B cell (primary cell): ENCODE data around the gene FILIP1. TPM values are rescaled to one million over a fixed set of nuclear protein-coding genes. Genes with fewer than 3 reads are reported as not detected.

ENCODE experiments used
- ATAC-seq: fragments of 200-7000 bp; cut with Tn5 transposase; one replicate; pipeline ENCODE4 v1.10.0; 2021; ENCODE audit warnings: low read depth, mild to moderate bottlenecking, moderate number of reproducible peaks, moderate library complexity
- CTCF ChIA-PET: fragments of 350-600 bp; sonication (Branson Sonifier 250); formaldehyde crosslinking; loops from one replicate; lab custom pipeline; 2021; ENCODE audit warnings: antibody characterized with exemption, inconsistent platforms; lab: Charles Lee
- POLR2A ChIA-PET: fragments of 350-600 bp; sonication (Branson Sonifier 250); formaldehyde crosslinking; loops from one replicate; lab custom pipeline; 2021; ENCODE audit warnings: antibody characterized with exemption; lab: Charles Lee
- DNase-seq: peaks from one replicate; pipeline ENCODE4 v3.0.0; 2013
- H2AFZ ChIP-seq: 2 replicates; pipeline ENCODE4 v1.6.1; 2012; ENCODE audit warnings: mild to moderate bottlenecking, low read depth, low read length; ENCODE audit not compliant: insufficient read depth, poor library complexity, severe bottlenecking
- H3K27ac ChIP-seq, 2 donors: 1 replicate in 1 of 2; 2 replicates in 1 of 2; pipeline ENCODE4 v1.5.1; 2012 to 2013; ENCODE audit warnings: low read length in 2 of 2, mild to moderate bottlenecking in 2 of 2, moderate library complexity in 1 of 2
- H3K27me3 ChIP-seq, 4 experiments: fragments of 200-600 bp in 1 of 4; sonication (generic) in 1 of 4; replicated peaks in 1 of 4; 1 replicate in 2 of 4; 2 replicates in 2 of 4; pipeline versions ENCODE4 v1.6.1 to v1.7.0; 2013 to 2016; ENCODE audit warnings: low read length in 3 of 4, mild to moderate bottlenecking in 2 of 4, mixed read lengths in 1 of 4, moderate library complexity in 1 of 4; ENCODE audit not compliant: insufficient read depth in 4 of 4, control insufficient read depth in 3 of 4; ENCODE audit errors: control extremely low read depth in 1 of 4
- H3K36me3 ChIP-seq, 2 experiments: replicated peaks in 1 of 2; 1 replicate in 1 of 2; 2 replicates in 1 of 2; pipeline versions ENCODE4 v1.6.1 to v1.7.1; 2013; ENCODE audit warnings: low read length in 1 of 2; ENCODE audit not compliant: insufficient read depth in 2 of 2, control insufficient read depth in 1 of 2; ENCODE audit errors: control extremely low read depth in 1 of 2, extremely low read depth in 1 of 2
- H3K4me1 ChIP-seq, 2 donors: fragments of 200-600 bp in 1 of 2; sonication (generic) in 1 of 2; 1 replicate in 1 of 2; 2 replicates in 1 of 2; pipeline versions ENCODE4 v1.5.1 to v1.6.1; 2013 to 2017; ENCODE audit warnings: low read length in 2 of 2; ENCODE audit not compliant: control insufficient read depth in 2 of 2, insufficient read depth in 2 of 2
- H3K4me2 ChIP-seq: replicated peaks from 2 replicates; pipeline ENCODE3; 2012; ENCODE audit warnings: mild to moderate bottlenecking, low read depth, low read length; ENCODE audit not compliant: poor library complexity, severe bottlenecking
- H3K4me3 ChIP-seq, 5 experiments: fragments of 200-600 bp in 1 of 5; sonication (generic) in 1 of 5; 1 replicate in 3 of 5; 2 replicates in 2 of 5; pipeline versions ENCODE4 v1.5.1 to v1.7.0; 2011 to 2016; ENCODE audit warnings: low read length in 4 of 5, mild to moderate bottlenecking in 4 of 5, low read depth in 2 of 5, control low read depth in 1 of 5, moderate library complexity in 1 of 5; ENCODE audit not compliant: insufficient read depth in 1 of 5; ENCODE audit errors: control extremely low read depth in 1 of 5, extremely low read depth in 1 of 5
- H3K79me2 ChIP-seq: fragments of 200-600 bp; sonication (generic); one replicate; pipeline ENCODE4 v1.6.0; 2016; ENCODE audit warnings: low read length; ENCODE audit not compliant: control insufficient read depth, insufficient read depth
- H3K9ac ChIP-seq: fragments of 200-600 bp; sonication (generic); 2 replicates; pipeline ENCODE4 v1.6.1; 2017; ENCODE audit warnings: mild to moderate bottlenecking, low read length, moderate library complexity
- H3K9me3 ChIP-seq, 3 donors: one replicate each; pipeline versions ENCODE4 v1.6.1 to v1.7.1; 2013; ENCODE audit warnings: low read length in 2 of 3; ENCODE audit not compliant: control insufficient read depth in 2 of 3, insufficient read depth in 1 of 3; ENCODE audit errors: control extremely low read depth in 1 of 3
- H4K20me1 ChIP-seq: 2 replicates; pipeline ENCODE4 v1.6.0; 2012; ENCODE audit warnings: mild to moderate bottlenecking, low read length; ENCODE audit not compliant: insufficient read depth, control insufficient read depth, poor library complexity, severe bottlenecking
- H3K27ac Mint-ChIP-seq: one replicate; pipeline ENCODE4 v1.8.0; 2021; ENCODE audit warnings: mixed read lengths
- H3K27me3 Mint-ChIP-seq: one replicate; pipeline ENCODE4 v1.8.0; 2021; ENCODE audit warnings: mixed read lengths
- H3K4me1 Mint-ChIP-seq: one replicate; pipeline ENCODE4 v1.8.0; 2021; ENCODE audit warnings: mixed read lengths
- H3K4me3 Mint-ChIP-seq: one replicate; pipeline ENCODE4 v1.8.0; 2021; ENCODE audit warnings: mixed read lengths
- H3K9me3 Mint-ChIP-seq: one replicate; pipeline ENCODE4 v1.8.0; 2022; ENCODE audit warnings: mixed read lengths; ENCODE audit not compliant: insufficient read depth
- EZH2 ChIP-seq: IDR thresholded peaks from 2 replicates; pipeline ENCODE4 v1.6.1; 2012; ENCODE audit warnings: borderline replicate concordance, low read depth, mild to moderate bottlenecking, moderate library complexity, low read length; ENCODE audit not compliant: insufficient read depth, poor library complexity, severe bottlenecking
- WGBS: methylation state at CpG from one replicate; pipeline ENCODE4 v1.1.5; 2013; ENCODE audit warnings: missing lambda C conversion rate; ENCODE audit not compliant: insufficient coverage; 5-methylcytosine and 5-hydroxymethylcytosine counted together
- intact Hi-C: fragments of 100-400 bp; cut with micrococcal nuclease; formaldehyde crosslinking; loops from one replicate; pipeline ENCODE4 v1.10.0; 2022
- polyA plus RNA-seq: library from polyadenylated mRNA; depleted of rRNA; stranded (reverse); fragments of >200 nt; gene quantifications from 2 replicates; pipeline ENCODE4 v1.2.3, GENCODE V29; 2012
- total RNA-seq, 2 donors: library from RNA; stranded (reverse); fragments of 120-200 nt in 1 of 2; gene quantifications; 1 replicate in 1 of 2; 2 replicates in 1 of 2; pipeline versions ENCODE4 v1.2.3 to v1.2.4, GENCODE V29; 2013 to 2022
- TF ChIP-seq, protein P1 (sequence below): fragments of 200-600 bp; IDR thresholded peaks from one replicate; pipeline ENCODE4 v1.8.0; 2022; ENCODE audit warnings: antibody characterized with exemption, mild to moderate bottlenecking

The FILIP1 gene
- total and polyA plus RNA-seq, 2 donors (not counting 1 experiment from before 2014, with no cell fraction given), result not detected

DNA sequence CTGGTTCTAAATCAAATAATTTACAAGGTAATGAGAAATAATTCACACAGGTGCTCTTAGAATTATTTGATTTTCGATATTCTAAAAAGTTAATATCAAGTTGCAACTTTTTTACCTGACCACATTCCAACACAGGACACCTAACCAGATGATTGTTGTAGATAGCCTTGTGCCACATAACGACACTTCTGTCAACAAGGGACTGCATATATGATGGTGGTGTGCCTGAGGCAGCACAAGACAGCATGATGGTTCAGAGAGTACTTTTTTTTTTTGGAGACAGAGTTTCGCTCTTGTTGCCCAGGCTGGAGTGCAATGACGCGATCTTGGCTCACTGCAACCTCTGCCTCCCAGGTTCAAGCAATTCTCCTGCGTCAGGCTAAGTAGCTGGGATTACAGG is 142.8 kb downstream of the FILIP1 start:
- no peak for DNase-seq
- ATAC-seq, result no peak
- no peak overlapping the region for H3K9ac ChIP-seq
- intact Hi-C loops, result no loop called here
- H4K20me1 ChIP-seq, result no peaks in the 10 kb centered on the region
- H3K4me3 ChIP-seq, result no peak overlapping the region
- no peak overlapping the region for H3K27ac Mint-ChIP-seq
- no peak overlapping the region for H3K4me3 Mint-ChIP-seq
- peaks cover 27% of the 10 kb centered on the region for H3K27me3 Mint-ChIP-seq
- no peak overlapping the region for H3K4me2 ChIP-seq
- H3K9me3 Mint-ChIP-seq, result no peaks in the 10 kb centered on the region
- H3K27me3 ChIP-seq, result peaks cover 0 to 20% (median 5%) of the 10 kb centered on the region in 4 experiments
- H2AFZ ChIP-seq, result no peak overlapping the region
- H3K4me1 ChIP-seq, result no peaks in the 10 kb centered on the region
- POLR2A ChIA-PET, result no interaction called here
- no peaks in the 10 kb centered on the region for H3K79me2 ChIP-seq
- CTCF ChIA-PET, result no interaction called here
- no peak for TF ChIP-seq EZH2
- TF ChIP-seq, protein P1, sequence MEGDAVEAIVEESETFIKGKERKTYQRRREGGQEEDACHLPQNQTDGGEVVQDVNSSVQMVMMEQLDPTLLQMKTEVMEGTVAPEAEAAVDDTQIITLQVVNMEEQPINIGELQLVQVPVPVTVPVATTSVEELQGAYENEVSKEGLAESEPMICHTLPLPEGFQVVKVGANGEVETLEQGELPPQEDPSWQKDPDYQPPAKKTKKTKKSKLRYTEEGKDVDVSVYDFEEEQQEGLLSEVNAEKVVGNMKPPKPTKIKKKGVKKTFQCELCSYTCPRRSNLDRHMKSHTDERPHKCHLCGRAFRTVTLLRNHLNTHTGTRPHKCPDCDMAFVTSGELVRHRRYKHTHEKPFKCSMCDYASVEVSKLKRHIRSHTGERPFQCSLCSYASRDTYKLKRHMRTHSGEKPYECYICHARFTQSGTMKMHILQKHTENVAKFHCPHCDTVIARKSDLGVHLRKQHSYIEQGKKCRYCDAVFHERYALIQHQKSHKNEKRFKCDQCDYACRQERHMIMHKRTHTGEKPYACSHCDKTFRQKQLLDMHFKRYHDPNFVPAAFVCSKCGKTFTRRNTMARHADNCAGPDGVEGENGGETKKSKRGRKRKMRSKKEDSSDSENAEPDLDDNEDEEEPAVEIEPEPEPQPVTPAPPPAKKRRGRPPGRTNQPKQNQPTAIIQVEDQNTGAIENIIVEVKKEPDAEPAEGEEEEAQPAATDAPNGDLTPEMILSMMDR, result no peak
- H3K36me3 ChIP-seq, result no peaks in the 10 kb centered on the region
- H3K9me3 ChIP-seq, result no peaks in the 10 kb centered on the region
- H3K4me1 Mint-ChIP-seq, result no peaks in the 10 kb centered on the region
- no peak overlapping the region for H3K27ac ChIP-seq
- 97% methylated on average over 4 of the region's 6 CpGs for WGBS

DNA sequence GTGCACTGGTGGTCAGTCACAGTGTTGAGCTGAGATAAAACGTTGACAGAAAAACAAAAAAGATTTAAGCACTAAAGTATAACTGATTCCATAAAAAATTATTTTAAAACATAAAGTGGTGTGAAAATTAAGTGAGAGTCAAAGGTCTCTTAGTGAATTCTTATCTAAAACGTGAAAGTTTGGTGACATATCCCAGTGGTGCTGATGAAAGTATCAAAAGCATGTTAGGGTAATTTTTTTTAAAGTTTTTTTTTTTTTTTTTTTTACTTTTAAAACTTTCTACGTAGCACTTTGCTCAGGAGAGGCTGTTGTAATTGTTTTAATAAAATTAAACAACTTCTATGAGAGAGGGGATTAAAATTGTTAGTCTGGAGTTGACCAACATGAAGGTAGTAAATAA is 143.4 kb downstream of the FILIP1 start:
- WGBS, result no CpG with 5 or more reads among the region's 3 CpGs
- no peaks in the 10 kb centered on the region for H3K4me1 ChIP-seq
- no peak overlapping the region for H3K27ac ChIP-seq
- no peak for TF ChIP-seq EZH2
- H3K27me3 ChIP-seq, result peaks cover 0 to 20% (median 5%) of the 10 kb centered on the region in 4 experiments
- H3K9me3 Mint-ChIP-seq, result no peaks in the 10 kb centered on the region
- DNase-seq (no peak), ATAC-seq (no peak)
- H3K27ac Mint-ChIP-seq, result no peak overlapping the region
- H4K20me1 ChIP-seq, result no peaks in the 10 kb centered on the region
- intact Hi-C loops, result no loop called here
- CTCF ChIA-PET, result no interaction called here
- no peak overlapping the region for H3K4me3 Mint-ChIP-seq
- no peaks in the 10 kb centered on the region for H3K9me3 ChIP-seq
- no peak overlapping the region for H2AFZ ChIP-seq
- no peaks in the 10 kb centered on the region for H3K36me3 ChIP-seq
- POLR2A ChIA-PET, result no interaction called here
- H3K9ac ChIP-seq, result no peak overlapping the region
- H3K79me2 ChIP-seq, result no peaks in the 10 kb centered on the region
- no peaks in the 10 kb centered on the region for H3K4me1 Mint-ChIP-seq
- H3K27me3 Mint-ChIP-seq, result peaks cover 25% of the 10 kb centered on the region
- no peak overlapping the region for H3K4me3 ChIP-seq
- H3K4me2 ChIP-seq, result no peak overlapping the region
